Duodenal mucosa (tissue), 2 donors: ENCODE measurements around the gene OFD1.

Source experiments
- H3K27ac ChIP-seq: one replicate; pipeline ENCODE4 v1.7.0; 2013; ENCODE audit warnings: low read depth, low read length
- H3K27me3 ChIP-seq, 2 donors: one replicate each; pipeline ENCODE4 v1.7.0; 2013; ENCODE audit warnings: low read length in 2 of 2, control low read depth in 1 of 2; ENCODE audit not compliant: insufficient read depth in 2 of 2, control insufficient read depth in 1 of 2
- H3K36me3 ChIP-seq, 2 donors: one replicate each; pipeline ENCODE4 v1.7.0; 2013; ENCODE audit warnings: low read length in 2 of 2, control low read depth in 1 of 2; ENCODE audit not compliant: insufficient read depth in 2 of 2, control insufficient read depth in 1 of 2
- H3K4me1 ChIP-seq, 2 donors: one replicate each; pipeline ENCODE4 v1.7.0; 2013; ENCODE audit warnings: low read length in 2 of 2, control low read depth in 1 of 2; ENCODE audit not compliant: insufficient read depth in 2 of 2, control insufficient read depth in 1 of 2
- H3K4me3 ChIP-seq, 2 donors: one replicate each; pipeline ENCODE4 v1.7.0; 2013; ENCODE audit warnings: low read length in 2 of 2, low read depth in 1 of 2
- H3K9ac ChIP-seq, 2 donors: one replicate each; pipeline ENCODE4 v1.7.0; 2013; ENCODE audit warnings: low read length in 2 of 2, low read depth in 1 of 2
- H3K9me3 ChIP-seq, 2 donors: one replicate each; pipeline ENCODE4 v1.7.0; 2013; ENCODE audit warnings: low read length in 2 of 2, control low read depth in 1 of 2; ENCODE audit not compliant: control insufficient read depth in 1 of 2

The OFD1 gene

GRCh38 chrX:13791145-13791544 is 56.6 kb downstream of the OFD1 start:
- Histone ChIP-seq H3K27ac (no peak overlapping the region), H3K9ac (no peak overlapping the region), H3K36me3 (no peaks in the 10 kb centered on the region)

GRCh38 chrX:13791559-13791958 is 57.0 kb downstream of the OFD1 start:
- Histone ChIP-seq H3K27ac (no peak overlapping the region), H3K4me1 (no peaks in the 10 kb centered on the region), H3K36me3 (no peaks in the 10 kb centered on the region), H3K9me3 (no peaks in the 10 kb centered on the region), H3K4me3 (no peak overlapping the region), H3K27me3 (no peaks in the 10 kb centered on the region), H3K9ac (no peak overlapping the region)

More at GRCh38 chrX:13791145-13791544, 56.6 kb downstream of the OFD1 start:
- no peaks in the 10 kb centered on the region for H3K9me3 ChIP-seq
- no peaks in the 10 kb centered on the region for H3K4me1 ChIP-seq
- H3K4me3 ChIP-seq, result no peak overlapping the region
- H3K27me3 ChIP-seq, result no peaks in the 10 kb centered on the region

- Histone ChIP-seq H3K27ac (no peak overlapping the region), H3K4me3 (no peak overlapping the region), H3K36me3 (no peaks in the 10 kb centered on the region), H3K9ac (no peak overlapping the region), H3K9me3 (no peaks in the 10 kb centered on the region), H3K4me1 (no peaks in the 10 kb centered on the region), H3K27me3 (no peaks in the 10 kb centered on the region)
Observed at GRCh38 chrX:13793897-13794296, 59.3 kb downstream of the OFD1 start.

GRCh38 chrX:13794417-13794816 is 59.9 kb downstream of the OFD1 start:
- Histone ChIP-seq H3K9me3 (no peaks in the 10 kb centered on the region), H3K4me3 (no peak overlapping the region), H3K27me3 (no peaks in the 10 kb centered on the region), H3K4me1 (no peaks in the 10 kb centered on the region), H3K36me3 (no peaks in the 10 kb centered on the region), H3K9ac (no peak overlapping the region), H3K27ac (no peak overlapping the region)

- Histone ChIP-seq H3K4me1 (no peaks in the 10 kb centered on the region), H3K4me3 (no peak overlapping the region), H3K9ac (no peak overlapping the region), H3K36me3 (no peaks in the 10 kb centered on the region), H3K27me3 (no peaks in the 10 kb centered on the region), H3K9me3 (no peaks in the 10 kb centered on the region), H3K27ac (no peak overlapping the region)
Observed at GRCh38 chrX:13797512-13797911, 63.0 kb downstream of the OFD1 start.

GRCh38 chrX:13798184-13798583 is 63.6 kb downstream of the OFD1 start:
- no peak overlapping the region for H3K27ac ChIP-seq
- H3K9ac ChIP-seq, result no peak overlapping the region
- H3K9me3 ChIP-seq, result no peaks in the 10 kb centered on the region
- no peaks in the 10 kb centered on the region for H3K36me3 ChIP-seq
- H3K27me3 ChIP-seq, result no peaks in the 10 kb centered on the region
- H3K4me1 ChIP-seq, result no peaks in the 10 kb centered on the region
- no peak overlapping the region for H3K4me3 ChIP-seq

- Histone ChIP-seq H3K36me3 (no peaks in the 10 kb centered on the region), H3K9ac (no peak overlapping the region), H3K4me3 (no peak overlapping the region), H3K27me3 (no peaks in the 10 kb centered on the region), H3K9me3 (no peaks in the 10 kb centered on the region), H3K4me1 (no peaks in the 10 kb centered on the region), H3K27ac (no peak overlapping the region)
Observed at GRCh38 chrX:13803116-13803515, 68.6 kb downstream of the OFD1 start.

GRCh38 chrX:13805241-13805640 is 70.7 kb downstream of the OFD1 start:
- Histone ChIP-seq H3K27me3 (no peaks in the 10 kb centered on the region), H3K36me3 (no peaks in the 10 kb centered on the region), H3K9me3 (no peaks in the 10 kb centered on the region), H3K9ac (no peak overlapping the region), H3K27ac (no peak overlapping the region), H3K4me3 (no peak overlapping the region), H3K4me1 (no peaks in the 10 kb centered on the region)

- Histone ChIP-seq H3K9me3 (no peaks in the 10 kb centered on the region), H3K27me3 (no peaks in the 10 kb centered on the region), H3K4me1 (no peaks in the 10 kb centered on the region), H3K36me3 (no peaks in the 10 kb centered on the region), H3K27ac (no peak overlapping the region), H3K9ac (no peak overlapping the region), H3K4me3 (no peak overlapping the region)
Observed at GRCh38 chrX:13808293-13808692, 73.7 kb downstream of the OFD1 start.

- Histone ChIP-seq H3K27me3 (no peaks in the 10 kb centered on the region), H3K4me3 (no peak overlapping the region), H3K9me3 (no peaks in the 10 kb centered on the region), H3K4me1 (no peaks in the 10 kb centered on the region), H3K9ac (no peak overlapping the region), H3K27ac (no peak overlapping the region), H3K36me3 (no peaks in the 10 kb centered on the region)
Observed at GRCh38 chrX:13808865-13809264, 74.3 kb downstream of the OFD1 start.

- Histone ChIP-seq H3K9me3 (no peaks in the 10 kb centered on the region), H3K36me3 (no peaks in the 10 kb centered on the region), H3K4me3 (no peak overlapping the region), H3K27ac (no peak overlapping the region), H3K9ac (no peak overlapping the region), H3K27me3 (no peaks in the 10 kb centered on the region), H3K4me1 (no peaks in the 10 kb centered on the region)
Observed at GRCh38 chrX:13815664-13816063, 81.1 kb downstream of the OFD1 start.
